HepG2 (cell line): ENCODE results near the gene LEF1.

Experiments used
- POLR2AphosphoS2 ChIP-seq: IDR thresholded peaks from 2 replicates; pipeline ENCODE4 v1.6.1; 2011; ENCODE audit warnings: low read depth, low read length, improper control_type of control experiment
- SUZ12 ChIP-seq: fragments of 150-350 bp; IDR thresholded peaks from 2 replicates; pipeline ENCODE4 v1.6.1; 2014; ENCODE audit warnings: low read depth, low read length
- TAF1 ChIP-seq: sonication (generic); formaldehyde crosslinking; IDR thresholded peaks from 2 replicates; pipeline ENCODE4 v1.4.0; 2020; ENCODE audit warnings: missing genetic modification reagents
- ZBTB21 ChIP-seq: sonication (generic); formaldehyde crosslinking; IDR thresholded peaks from 2 replicates; pipeline ENCODE4 v1.4.0; 2020; ENCODE audit warnings: missing genetic modification reagents
- ZBTB25 ChIP-seq: IDR thresholded peaks from 2 replicates; pipeline ENCODE4 v1.6.1; 2018; ENCODE audit warnings: missing genetic modification reagents
- ZNF841 ChIP-seq: sonication (generic); formaldehyde crosslinking; IDR thresholded peaks from 2 replicates; pipeline ENCODE4 v1.8.1; 2023; ENCODE audit warnings: missing genetic modification reagents, borderline replicate concordance

GRCh38 chr4:108013327-108013726 is 155.4 kb downstream of the LEF1 start:
- TF ChIP-seq ZNF841 (no peak), ZBTB25 (CRISPR knock-in tag) (no peak), ZBTB21 (CRISPR knock-in tag) (no peak), TAF1 (CRISPR knock-in tag) (no peak), POLR2AphosphoS2 (no peak), SUZ12 (no peak)
